Body of pancreas (tissue), 4 donors: ENCODE data around the gene ITGA1.

Source experiments
- CTCF ChIP-seq, 7 experiments: fragments of 450-650 bp in 4 of 7; fragments of 200-600 bp in 3 of 7; sonication (generic) in 3 of 7; IDR thresholded peaks; one replicate each; pipeline ENCODE4 v1.5.1; 2016 to 2019; ENCODE audit warnings: antibody characterized with exemption in 7 of 7
- POLR2A ChIP-seq, 3 donors: fragments of 450-650 bp; IDR thresholded peaks; one replicate each; pipeline ENCODE4 v1.6.1; 2016; ENCODE audit warnings: antibody characterized with exemption in 3 of 3, mild to moderate bottlenecking in 2 of 3

DNA sequence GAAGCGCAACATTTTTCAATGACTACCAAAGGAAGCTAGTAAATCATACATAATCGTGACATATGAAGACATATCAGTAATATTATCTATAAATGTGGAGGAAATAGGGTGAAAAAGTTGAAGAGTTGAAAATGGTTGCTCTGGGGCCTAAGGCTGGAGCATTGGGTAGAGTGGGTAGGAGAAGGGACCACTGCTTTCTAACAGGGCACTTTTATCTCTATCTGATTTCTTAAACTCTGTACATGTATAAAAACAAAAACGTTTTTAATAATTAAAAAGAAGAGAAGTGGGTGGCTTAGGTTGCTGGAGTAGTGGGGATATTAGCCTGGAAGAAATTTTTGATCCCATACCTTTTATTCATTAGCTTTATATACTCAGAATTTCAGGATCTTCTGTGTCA is 44.2 kb upstream of the ITGA1 start:
- TF ChIP-seq CTCF (IDR thresholded peaks at IDR 0.05) (no peak), POLR2A (IDR thresholded peaks at IDR 0.05) (no peak)
